Ishikawa (cell line): Measurements from ENCODE around the gene REN.

ENCODE experiments used
- CEBPB ChIP-seq: IDR thresholded peaks from 2 replicates; pipeline ENCODE4 v1.6.1; 2012
- CREB1 ChIP-seq: IDR thresholded peaks from 2 replicates; pipeline ENCODE4 v1.6.1; 2012; ENCODE audit warnings: low read depth
- EGR1 ChIP-seq: IDR thresholded peaks from 2 replicates; pipeline ENCODE4 v1.6.1; 2012
- MAX ChIP-seq: IDR thresholded peaks from 2 replicates; pipeline ENCODE4 v1.6.1; 2012
- NFIC ChIP-seq: IDR thresholded peaks from 2 replicates; pipeline ENCODE4 v1.6.1; 2012
- RAD21 ChIP-seq: IDR thresholded peaks from 2 replicates; pipeline ENCODE4 v1.6.1; 2012; ENCODE audit warnings: low read depth
- REST ChIP-seq: IDR thresholded peaks from 2 replicates; pipeline ENCODE4 v1.6.1; 2012; ENCODE audit warnings: low read depth, mild to moderate bottlenecking
- YY1 ChIP-seq: IDR thresholded peaks from 2 replicates; pipeline ENCODE4 v1.6.1; 2012; ENCODE audit warnings: low read depth
- ZBTB7A ChIP-seq: IDR thresholded peaks from 2 replicates; pipeline ENCODE4 v1.6.1; 2012; ENCODE audit warnings: low read depth

- TF ChIP-seq REST: no peak
- TF ChIP-seq RAD21: no peak
- TF ChIP-seq YY1: no peak
- TF ChIP-seq CREB1: no peak
- no peak for TF ChIP-seq MAX
- no peak for TF ChIP-seq EGR1
- TF ChIP-seq CEBPB: no peak
- TF ChIP-seq NFIC: no peak
- TF ChIP-seq ZBTB7A: no peak
These were observed 46.6 kb upstream of the REN start for GRCh38 chr1:204212715-204213114.
